Activated CD4-positive, alpha-beta T cell treated with anti-CD3 and anti-CD28 coated beads, Interleukin-2, amount 50 U/mL, for 24 hours (primary cell): ENCODE data around the gene SSR2.

Experiments used
- DNase-seq, 2 donors: peaks; one replicate each; pipeline ENCODE4 v3.0.0-alpha.2; 2020; ENCODE audit warnings: low read depth in 1 of 2, low spot score in 1 of 2

The SSR2 gene

DNA sequence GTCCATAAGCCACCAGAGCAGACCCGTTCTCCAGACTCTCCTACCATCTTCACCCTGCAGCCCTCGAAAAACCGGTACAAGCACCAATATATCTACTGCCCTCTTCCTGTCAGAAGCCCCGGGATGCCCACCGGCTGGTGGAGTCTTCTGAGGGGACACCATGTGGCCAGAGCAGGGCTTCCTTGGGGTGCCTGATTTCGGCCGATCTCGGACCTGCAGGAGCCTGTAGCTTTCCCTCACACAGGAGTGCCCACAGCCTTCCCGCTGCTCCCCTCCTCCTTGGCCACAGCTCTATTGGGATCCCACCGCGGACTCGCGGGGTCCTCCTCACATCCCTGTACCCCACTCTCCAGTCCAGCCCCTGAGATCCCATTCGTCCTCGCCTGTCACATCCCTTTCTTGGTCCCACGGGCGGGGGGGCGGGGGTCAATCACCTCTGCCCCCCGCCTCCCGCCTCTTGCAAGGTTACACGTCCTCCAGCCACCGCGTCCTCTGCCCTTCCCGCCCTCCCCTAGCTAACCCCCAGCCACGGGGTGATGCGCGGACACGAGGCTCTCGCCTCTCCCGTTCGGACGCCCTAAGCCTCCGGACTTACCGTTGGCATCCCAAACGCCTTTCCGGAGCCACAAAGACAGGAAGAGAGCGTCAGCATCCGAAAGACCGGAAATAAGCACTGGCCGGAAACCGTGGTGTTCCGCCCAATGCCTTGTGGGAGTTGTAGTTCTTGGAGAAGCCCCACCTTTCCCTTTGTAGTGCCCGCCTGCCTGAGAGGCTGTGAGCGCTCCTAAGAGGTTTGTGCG, at the start of gene SSR2:
Gene SSR2, minus strand, starts transcription at position 659 of the 800 bp plus-strand sequence. CDS start 784 bp downstream, outside the sequence.
- DNase-seq: peak; percentile 58 to 86

DNA sequence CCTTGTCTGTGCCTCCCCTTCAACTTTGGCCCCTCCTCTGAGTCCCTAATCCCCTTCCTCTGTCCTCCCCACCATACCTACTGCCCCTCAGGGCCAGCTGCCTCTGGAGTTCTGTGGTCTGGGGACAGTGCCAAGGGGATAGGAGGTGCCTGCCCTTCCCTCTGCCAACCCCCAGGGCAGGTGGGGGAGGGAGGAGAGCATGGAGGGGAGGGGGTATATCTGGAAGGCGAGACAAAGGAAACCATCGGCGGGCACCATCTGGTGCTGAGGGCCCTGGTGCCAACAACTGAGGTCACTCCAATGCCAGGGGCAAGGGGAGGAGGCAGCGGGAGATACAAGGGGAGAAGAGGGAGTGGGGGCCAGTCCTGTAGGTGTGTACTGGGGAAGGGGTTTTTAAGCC, 49.8 kb upstream of the SSR2 start:
- no peak for DNase-seq

DNA sequence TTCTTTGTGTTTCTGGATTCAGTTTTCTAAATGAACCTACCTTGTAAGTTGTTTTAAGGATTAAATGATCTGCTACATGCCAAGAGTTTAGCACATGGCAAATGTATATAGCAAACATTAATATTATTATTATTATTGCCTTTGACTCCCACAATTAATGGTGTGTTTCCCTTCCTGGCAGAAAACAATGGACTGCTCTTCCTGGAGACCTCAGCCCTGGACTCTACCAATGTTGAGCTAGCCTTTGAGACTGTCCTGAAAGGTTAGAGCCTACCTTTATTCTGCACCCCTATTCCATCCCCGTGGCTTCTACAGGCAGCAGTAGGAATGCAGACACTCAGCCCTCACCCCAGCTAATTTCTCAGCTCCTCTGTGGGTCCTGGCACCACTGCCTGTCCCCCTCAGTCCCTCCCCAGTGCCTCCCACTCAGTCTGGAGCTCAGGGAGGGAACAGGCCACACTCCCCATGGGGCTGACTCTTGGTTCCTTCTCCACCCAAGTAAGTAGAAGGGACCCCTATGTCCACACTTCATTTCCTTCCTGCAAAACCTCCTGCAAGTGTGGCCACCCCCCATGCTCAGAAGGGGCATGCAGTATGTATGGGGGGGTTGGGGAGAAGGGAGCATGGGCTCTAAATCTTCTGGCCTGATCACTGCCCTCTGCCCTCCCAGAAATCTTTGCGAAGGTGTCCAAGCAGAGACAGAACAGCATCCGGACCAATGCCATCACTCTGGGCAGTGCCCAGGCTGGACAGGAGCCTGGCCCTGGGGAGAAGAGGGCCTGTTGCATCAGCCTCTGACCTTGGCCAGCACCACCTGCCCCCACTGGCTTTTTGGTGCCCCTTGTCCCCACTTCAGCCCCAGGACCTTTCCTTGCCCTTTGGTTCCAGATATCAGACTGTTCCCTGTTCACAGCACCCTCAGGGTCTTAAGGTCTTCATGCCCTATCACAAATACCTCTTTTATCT, 49.0 kb upstream of the SSR2 start:
- no peak for DNase-seq

DNA sequence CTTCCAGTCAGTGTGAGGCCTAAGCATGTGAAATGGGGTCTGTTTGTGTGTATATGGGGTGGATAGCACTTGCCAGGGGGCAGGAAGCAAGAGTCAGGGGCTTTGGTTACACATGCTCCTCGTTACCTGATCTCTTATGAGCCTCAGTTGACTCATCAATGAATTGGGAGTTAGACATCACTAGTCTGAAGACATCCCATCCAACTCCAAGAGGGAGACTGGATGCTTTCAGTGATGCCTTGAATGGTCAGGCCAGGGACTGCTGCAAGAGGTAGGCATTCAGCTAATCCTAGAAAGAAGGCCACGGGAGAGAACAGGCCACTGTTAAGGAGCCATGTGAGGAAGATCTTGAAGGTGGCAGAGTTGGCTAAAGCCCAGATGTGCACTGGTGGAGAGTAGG, 46.5 kb upstream of the SSR2 start:
- DNase-seq: no peak

DNA sequence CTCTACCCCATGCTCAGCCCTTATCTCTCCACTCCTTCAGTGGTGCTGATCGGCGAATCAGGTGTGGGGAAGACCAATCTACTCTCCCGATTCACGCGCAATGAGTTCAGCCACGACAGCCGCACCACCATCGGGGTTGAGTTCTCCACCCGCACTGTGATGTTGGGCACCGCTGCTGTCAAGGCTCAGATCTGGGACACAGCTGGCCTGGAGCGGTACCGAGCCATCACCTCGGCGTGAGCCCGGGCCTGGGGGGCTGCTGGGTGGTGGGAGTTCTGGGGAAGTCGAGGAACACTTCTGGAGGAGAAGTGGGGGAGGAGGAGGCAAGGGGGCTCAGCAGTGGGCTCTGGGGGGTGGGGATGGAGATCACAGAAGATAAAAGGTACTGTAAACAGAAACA, 45.1 kb upstream of the SSR2 start:
- no peak for DNase-seq

DNA sequence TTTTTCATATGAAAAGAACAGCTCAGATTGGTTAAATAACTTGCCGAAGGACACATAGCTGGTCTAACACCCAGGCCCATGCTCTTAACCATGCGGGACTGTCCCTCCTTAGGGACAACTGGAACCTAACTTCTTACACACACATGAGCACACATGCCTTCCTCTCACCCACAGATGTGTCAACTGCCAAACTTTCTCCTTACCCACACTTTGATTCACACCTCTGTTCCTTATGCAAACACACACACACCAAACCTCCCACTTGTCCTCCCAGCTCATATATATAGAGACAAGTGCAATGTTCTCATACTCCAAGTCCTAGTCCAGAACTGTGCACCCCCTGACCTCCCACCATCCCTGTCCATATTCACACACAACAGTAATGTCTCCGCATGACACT, 44.5 kb upstream of the SSR2 start:
- no peak for DNase-seq

DNA sequence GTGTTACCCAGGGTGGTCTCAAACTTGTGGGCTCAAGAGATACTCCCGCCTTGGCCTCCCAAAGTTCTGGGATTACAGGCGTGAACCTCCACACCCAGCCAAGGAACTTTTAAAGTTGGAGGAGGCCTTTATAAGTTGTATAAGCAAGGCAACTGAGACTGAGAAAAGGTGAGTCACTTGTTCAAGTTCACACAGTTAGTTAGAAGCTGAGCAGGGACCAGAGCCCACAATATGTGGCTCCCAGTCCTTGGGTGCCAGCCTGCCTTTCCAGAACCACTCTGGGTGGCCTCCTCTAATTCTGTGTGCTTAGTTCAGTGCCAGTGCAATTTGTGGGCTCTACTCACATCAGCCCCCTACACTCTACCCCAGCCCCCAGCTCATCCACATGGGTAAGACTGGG, 43.9 kb upstream of the SSR2 start:
- DNase-seq: no peak

DNA sequence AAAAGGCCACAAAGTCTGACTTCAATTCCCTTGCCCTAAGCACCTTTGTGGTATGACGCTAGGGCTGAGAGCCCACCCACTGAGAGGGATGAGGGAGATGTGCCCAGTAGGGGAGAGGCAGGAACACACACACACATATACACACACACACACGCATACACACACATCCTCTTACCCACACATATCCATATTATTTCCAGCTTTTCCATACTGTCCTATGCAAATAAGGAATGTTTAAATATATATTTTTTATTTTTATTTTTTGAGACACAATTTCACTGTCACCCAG, 43.2 kb upstream of the SSR2 start:
- no peak for DNase-seq

DNA sequence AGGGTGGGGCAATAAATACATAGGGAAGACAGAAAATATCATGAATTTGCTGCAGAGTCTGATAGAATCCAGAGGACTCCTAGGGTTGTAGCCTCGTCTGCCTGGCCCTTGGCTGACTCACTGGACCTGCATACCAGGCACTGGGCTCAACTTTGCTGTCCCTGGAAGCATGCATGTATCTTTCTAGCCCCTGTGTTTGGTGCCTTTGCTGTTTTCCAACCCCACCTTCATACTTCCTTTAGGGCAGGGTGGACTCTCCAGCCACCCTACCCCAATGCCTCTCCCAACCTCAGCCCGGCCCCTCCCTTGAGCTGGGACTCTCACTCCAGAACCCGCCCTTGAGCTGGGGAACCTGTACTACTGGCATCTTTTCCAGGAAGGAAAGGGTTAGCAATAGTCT, 41.4 kb upstream of the SSR2 start:
- no peak for DNase-seq

DNA sequence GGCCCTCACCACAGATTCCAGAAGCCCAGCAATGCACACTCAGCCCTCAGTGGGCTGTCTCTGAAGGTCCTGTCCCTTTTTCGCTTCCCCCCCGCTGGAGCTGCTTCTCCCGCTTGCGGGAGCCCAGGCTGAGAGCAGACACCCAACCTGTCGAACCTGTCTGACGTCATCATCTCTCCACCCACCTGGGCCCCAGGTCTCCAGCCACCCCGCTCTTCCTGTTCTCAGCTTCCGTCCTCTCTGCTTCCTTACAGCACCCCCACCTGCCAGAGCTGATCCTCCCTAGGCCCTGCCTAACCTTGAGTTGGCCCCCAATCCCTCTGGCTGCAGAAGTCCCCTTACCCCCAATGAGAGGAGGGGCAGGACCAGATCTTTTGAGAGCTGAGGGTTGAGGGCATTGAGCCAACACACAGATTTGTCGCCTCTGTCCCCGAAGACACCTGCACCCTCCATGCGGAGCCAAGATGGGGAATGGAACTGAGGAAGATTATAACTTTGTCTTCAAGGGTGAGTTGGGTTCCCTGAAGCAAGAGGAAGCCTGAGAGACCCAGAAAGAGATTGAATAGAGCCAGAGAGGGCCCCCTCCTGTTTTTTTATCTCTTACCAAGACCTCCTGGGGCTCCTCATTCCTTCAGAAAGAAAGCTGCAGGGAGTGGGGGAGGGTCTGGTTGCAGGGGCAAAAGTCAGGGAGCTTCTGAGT, 40.3 kb upstream of the SSR2 start, which contains the start of gene RAB25:
Gene RAB25, plus strand, starts transcription at position 224 of the 700 bp plus-strand sequence. Its CDS starts 241 bp downstream, at position 465.
- DNase-seq: no peak

DNA sequence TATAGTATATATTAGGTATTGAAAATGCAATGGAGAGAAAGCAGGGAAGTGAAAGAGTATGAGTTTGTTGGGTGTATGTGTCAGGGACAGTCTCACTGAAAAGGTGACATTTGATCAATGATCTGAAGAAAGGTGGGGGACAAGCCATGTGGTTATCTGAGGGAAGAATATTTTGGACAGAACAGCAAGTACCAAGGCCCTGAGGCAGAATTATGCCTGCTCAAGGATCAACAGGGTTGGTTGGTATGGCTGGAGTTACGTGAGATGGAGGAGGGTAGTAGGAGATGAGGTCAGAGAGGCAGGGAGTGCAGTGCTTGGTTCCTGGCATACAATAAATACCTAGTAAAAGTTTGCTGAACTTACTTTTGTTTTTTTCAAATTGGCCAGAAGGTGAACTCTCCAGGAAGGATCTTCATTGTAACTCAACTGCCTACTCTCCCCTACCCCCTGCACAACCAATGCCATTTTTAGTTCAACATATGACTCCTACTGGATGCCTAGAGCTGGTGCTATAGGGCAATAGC, 35.6 kb upstream of the SSR2 start:
- no peak for DNase-seq

DNA sequence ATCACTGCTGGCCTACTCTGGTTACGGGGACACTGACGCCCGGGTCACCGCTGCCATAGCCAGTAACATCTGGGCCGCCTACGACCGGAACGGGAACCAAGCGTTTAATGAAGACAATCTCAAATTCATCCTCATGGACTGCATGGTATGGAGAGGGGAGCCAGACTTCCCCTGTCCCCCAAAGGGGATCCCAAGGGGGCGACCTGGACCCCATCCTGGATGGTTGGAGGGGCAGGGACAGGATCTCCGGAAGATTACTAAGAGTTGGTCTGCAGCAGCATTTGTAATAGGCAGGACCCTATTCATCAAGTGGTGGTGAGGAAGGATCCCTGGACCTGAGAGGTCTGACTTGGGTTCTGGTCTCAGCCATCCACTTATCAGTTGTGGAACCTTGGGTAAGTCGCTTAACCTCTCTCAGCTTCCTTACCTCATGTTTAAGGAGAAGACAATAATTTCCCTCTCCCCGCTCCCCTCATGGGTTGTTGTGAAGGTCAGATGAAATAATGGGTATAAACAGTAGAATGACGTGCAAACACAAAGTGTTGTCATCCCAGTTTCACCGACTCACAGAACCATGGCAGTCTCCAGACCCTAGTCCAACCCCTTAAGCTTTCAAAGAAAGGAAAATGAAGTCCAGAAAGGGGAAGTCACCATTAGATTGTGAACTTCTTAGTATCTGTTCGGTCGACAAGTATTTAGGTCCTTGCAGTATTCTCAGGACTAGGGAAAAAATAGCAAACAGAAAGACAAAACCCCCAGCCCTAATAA, 34.7 kb upstream of the SSR2 start:
- DNase-seq: no peak

DNA sequence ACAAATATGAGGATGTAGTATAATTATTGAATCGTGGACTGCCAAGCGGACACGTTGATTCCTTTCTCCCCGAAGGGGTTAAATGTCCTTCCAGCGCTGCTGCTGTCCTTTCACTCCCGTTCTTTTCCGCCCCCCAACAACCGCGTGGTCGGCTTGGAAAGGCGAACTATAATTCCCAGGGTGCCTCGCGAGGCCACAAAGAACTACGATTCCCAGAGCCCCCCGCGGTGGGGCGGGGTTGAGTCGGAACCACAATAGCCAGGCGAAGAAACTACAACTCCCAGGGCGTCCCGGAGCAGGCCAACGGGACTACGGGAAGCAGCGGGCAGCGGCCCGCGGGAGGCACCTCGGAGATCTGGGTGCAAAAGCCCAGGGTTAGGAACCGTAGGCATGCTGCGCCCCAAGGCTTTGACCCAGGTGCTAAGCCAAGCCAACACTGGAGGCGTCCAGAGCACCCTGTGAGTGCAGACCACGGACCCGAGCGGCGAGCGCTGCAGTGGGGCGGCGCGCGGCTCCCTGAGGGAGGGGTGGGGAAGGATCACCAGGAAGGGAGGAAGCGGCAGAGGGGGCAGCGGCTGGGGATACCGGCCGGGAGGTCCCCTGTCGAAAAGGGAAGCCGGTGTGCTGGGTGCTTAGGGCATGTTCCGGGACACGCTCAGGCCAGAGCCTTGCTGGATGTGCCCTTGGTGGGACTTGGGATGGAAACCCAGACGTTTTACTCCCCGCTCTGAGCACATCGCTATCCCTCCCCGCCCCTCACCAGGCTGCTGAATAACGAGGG, 33.9 kb upstream of the SSR2 start, which contains the start of gene LAMTOR2:
Gene LAMTOR2, plus strand, starts transcription at position 283 of the 781 bp plus-strand sequence. Its CDS starts 108 bp downstream, at position 391.
- peak; percentile 95 to 96 for DNase-seq

DNA sequence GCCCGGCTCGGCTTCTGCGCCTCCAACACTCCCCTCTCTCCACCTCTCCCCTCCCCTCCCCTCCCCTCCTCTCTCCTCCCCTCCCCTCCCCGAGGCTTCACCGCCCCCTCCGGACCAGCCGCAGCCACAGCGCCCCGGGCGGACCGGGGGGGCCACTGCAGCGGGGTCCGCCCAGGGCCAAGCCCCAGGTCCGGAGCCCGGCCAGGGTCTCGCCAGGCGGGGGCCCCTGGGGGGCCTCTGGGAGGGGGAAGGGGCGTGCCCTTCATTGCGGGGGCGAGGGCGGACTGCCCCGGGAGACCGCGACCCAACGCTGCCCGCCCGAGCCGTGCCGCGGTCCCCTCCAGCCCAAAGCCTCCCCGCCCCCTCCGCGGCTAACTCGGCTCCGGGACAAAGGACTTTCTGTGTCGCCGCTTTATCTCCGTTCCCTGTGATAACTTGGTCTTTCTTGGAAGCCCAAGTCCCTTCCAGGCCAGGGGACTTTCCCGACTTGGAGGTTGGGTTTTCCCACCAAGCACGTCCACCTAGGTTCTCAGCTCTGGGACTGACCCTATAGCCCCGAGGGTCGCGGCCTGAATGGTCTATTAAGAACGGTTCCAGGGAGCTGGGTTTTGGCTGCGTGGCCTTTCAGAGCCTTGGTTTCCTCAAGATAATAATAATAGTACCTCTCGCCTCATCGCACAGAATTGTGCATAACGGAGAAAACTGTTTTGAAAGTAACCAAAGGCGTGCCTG, 33.2 kb upstream of the SSR2 start, which contains the start of gene UBQLN4:
Gene UBQLN4, minus strand, starts transcription at position 31 of the 732 bp plus-strand sequence. CDS start 97 bp downstream, outside the sequence.
- DNase-seq: peak; percentile 69 to 79

DNA sequence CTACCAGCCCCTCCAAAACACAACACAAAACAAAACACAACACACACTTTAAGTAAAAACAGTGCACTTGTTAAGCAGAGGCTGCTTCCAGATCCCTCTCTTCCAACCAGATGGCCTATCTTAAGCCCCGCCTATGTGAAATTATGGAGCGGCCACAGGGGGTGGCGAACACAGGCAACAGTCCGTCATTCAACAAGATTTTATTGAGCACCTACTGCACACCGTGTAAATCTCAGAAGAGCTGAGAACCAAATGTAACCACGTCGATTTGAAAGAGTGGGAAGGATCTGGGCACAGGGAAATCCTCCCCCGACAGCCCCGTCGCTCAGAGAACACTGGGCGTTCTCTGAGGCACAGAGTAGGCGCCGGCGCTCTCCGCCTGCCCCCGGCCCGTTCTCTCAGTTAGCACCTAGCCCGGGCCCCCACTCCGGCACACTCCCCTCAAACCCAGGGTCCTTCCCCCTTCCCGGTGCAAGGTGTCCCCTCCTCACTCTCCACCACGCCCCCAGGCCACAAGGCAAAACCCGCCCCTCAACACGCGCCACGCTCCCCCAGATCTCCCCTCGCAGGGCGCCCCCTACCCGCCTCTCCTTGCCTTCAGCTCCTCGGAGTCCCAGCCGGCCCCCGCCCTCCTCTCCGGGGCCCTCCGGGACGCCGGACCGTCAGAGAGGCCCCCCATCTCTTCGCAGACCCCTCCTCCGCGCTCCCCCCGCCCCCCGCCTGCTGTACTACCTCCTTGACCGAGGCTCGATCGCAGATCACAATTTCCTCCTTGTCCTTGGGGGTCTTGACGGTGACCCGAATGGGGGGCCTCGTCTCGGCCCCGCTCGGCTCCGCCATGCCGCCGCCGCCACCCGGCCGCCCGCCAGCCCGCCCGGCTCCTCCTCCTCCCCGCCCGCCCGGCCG, 32.4 kb upstream of the SSR2 start:
- DNase-seq: peak; percentile 32 to 51

DNA sequence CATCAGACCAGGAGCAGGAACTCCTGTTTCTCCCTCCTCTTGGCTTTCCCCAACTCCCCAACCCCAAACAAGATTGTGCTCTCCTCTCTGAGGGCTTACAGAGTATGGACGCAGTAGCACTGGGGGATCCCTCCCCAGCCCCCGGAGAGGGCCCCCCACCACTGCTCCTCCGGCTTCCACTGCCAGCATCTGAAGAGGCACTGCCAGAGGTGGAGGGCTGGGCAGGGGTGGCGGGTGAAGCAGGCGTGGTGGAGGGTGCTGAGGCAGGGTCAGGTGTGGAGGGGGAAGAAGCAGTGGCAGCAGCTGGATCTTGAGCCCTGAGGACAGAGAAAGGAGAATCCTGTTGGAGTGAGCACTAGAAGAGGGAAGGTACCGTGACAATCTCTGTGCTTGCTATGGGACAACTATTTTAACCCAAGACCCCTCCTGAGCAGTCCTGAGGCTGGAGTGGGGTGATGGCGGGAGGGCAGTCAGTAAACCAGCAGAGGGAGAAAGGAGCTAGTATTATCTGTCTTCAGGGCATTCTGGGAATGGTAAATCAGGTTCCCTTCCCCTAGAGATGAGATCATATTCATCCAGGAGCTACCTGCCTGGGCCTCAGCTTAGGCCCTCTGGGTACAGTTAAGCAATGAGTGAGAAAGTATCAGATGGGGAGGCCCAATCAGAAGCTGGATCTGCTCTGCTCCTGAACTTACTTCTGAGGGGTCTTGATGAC, 30.4 kb upstream of the SSR2 start:
- no peak for DNase-seq

DNA sequence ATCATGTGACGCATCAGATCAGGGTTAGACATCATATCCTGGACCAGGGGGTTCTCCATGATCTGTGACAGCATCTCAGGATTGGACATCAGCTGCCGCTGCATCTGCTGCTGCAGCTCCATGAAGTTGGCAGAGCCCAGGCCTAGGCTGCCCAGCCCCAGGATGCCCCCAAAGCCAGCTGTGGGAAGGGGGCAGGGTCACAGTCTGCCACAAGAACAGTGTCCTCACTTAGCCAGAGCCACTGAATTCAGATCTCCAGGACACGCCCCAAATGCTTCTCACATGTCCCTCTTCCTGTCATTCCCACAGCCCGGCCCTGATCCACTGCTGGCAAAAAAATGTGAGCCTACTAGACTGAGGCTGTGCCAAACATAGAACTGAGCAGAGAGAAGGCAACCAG, 29.6 kb upstream of the SSR2 start:
- no peak for DNase-seq
